HCT116 (cell line): ENCODE data around the gene ZNF236. TPM values are rescaled to one million over a fixed set of nuclear protein-coding genes. Genes with fewer than 3 reads are reported as not detected.
"Not testable (repeated sequence)": the region's sequence is repeated elsewhere in the genome, so short reads cannot be mapped to it uniquely, and the experiment has no call there.

Source experiments
- ATAC-seq: fragments of 200-7000 bp; cut with Tn5 transposase; 2 replicates; pipeline ENCODE4 v1.9.1; 2020; ENCODE audit warnings: mild to moderate bottlenecking, moderate library complexity
- BruUV-seq: library from RNA; stranded (reverse); fragments of 400-500 nt; replicated peaks from 2 replicates; lab custom pipeline; 2021; lab: Mats Ljungman, UMichigan
- CTCF ChIA-PET: fragments of 300-600 bp; sonication (Branson Sonifier 250); formaldehyde crosslinking; loops from one replicate; lab custom pipeline; 2021; ENCODE audit warnings: antibody characterized with exemption; lab: Charles Lee
- POLR2A ChIA-PET: fragments of 300-600, 350-600 bp; sonication (Branson Sonifier 250); formaldehyde crosslinking; loops from one replicate; lab custom pipeline; 2021; ENCODE audit warnings: antibody characterized with exemption; lab: Charles Lee
- RAD21 ChIA-PET, 2 experiments: fragments of 300-600 bp; sonication (Branson Sonifier 250); formaldehyde crosslinking; loops; one replicate each; lab custom pipeline; 2023; ENCODE audit warnings: low total read pairs in 2 of 2; ENCODE audit not compliant: uncharacterized antibody in 2 of 2, unreplicated experiment in 2 of 2, low non-redundant PET in 1 of 2; lab: Charles Lee
- DNase-seq: peaks from one replicate; pipeline ENCODE4 v3.0.0-alpha.2; 2010; ENCODE audit warnings: low read depth, low spot score
- H2AFZ ChIP-seq: fragments of 200-600 bp; shearing (Covaris generic), sonication (generic); 2 replicates; pipeline ENCODE4 v1.6.1; 2017; ENCODE audit warnings: low read depth, mixed run types, mixed read lengths, antibody characterized with exemption, low read length; ENCODE audit not compliant: poor library complexity, severe bottlenecking
- H3K27ac ChIP-seq: 2 replicates; pipeline ENCODE4 v1.5.1; 2012; ENCODE audit warnings: low read depth, low read length
- H3K27me3 ChIP-seq: fragments of 200-600 bp; sonication (generic); 2 replicates; pipeline ENCODE4 v1.6.1; 2016; ENCODE audit warnings: mixed run types, low read length, mixed read lengths; ENCODE audit not compliant: insufficient read depth
- H3K36me3 ChIP-seq, 2 experiments: fragments of 200-500 bp in 1 of 2; fragments of 200-600 bp in 1 of 2; sonication (Bioruptor generic) in 1 of 2; sonication (generic) in 1 of 2; 2 replicates each; pipeline versions ENCODE4 v1.5.1 to v1.6.1; 2014 to 2016; ENCODE audit warnings: low read length in 2 of 2, inconsistent platforms in 1 of 2, mixed read lengths in 1 of 2, mixed run types in 1 of 2; ENCODE audit not compliant: insufficient read depth in 2 of 2, control insufficient read depth in 1 of 2
- H3K4me1 ChIP-seq, 2 experiments: fragments of 200-600 bp in 1 of 2; sonication (generic) in 1 of 2; 2 replicates each; pipeline versions ENCODE4 v1.5.1 to v1.6.1; 2012 to 2017; ENCODE audit warnings: low read length in 2 of 2, inconsistent platforms in 1 of 2, mild to moderate bottlenecking in 1 of 2, mixed read lengths in 1 of 2, mixed run types in 1 of 2, moderate library complexity in 1 of 2; ENCODE audit not compliant: insufficient read depth in 2 of 2, control insufficient read depth in 1 of 2
- H3K4me2 ChIP-seq: fragments of 200-600 bp; sonication (generic); 2 replicates; pipeline ENCODE4 v1.6.1; 2017; ENCODE audit warnings: mixed run types, low read length, mixed read lengths
- H3K4me3 ChIP-seq, 2 experiments: fragments of 200-600 bp in 1 of 2; sonication (generic) in 1 of 2; replicated peaks in 1 of 2; 2 replicates each; pipeline ENCODE4 v1.5.1; 2011 to 2016; ENCODE audit warnings: low read length in 2 of 2, control low read depth in 1 of 2, low read depth in 1 of 2, mild to moderate bottlenecking in 1 of 2, mixed read lengths in 1 of 2, mixed run types in 1 of 2
- H3K79me2 ChIP-seq: fragments of 200-600 bp; sonication (generic); 2 replicates; pipeline ENCODE4 v1.6.1; 2017; ENCODE audit warnings: mild to moderate bottlenecking, mixed run types, low read length, moderate library complexity, mixed read lengths; ENCODE audit not compliant: insufficient read depth
- H3K9ac ChIP-seq: fragments of 200-600 bp; sonication (generic); 2 replicates; pipeline ENCODE4 v1.6.1; 2016; ENCODE audit warnings: low read length, mixed read lengths
- H3K9me2 ChIP-seq: fragments of 200-600 bp; sonication (generic), shearing (Covaris generic); 2 replicates; pipeline ENCODE4 v1.6.1; 2017; ENCODE audit warnings: mixed run types, mild to moderate bottlenecking, moderate library complexity; ENCODE audit not compliant: insufficient read depth
- H3K9me3 ChIP-seq, 2 experiments: fragments of 200-500 bp in 1 of 2; fragments of 200-600 bp in 1 of 2; sonication (Bioruptor generic) in 1 of 2; sonication (generic) in 1 of 2; 2 replicates each; pipeline ENCODE4 v1.6.1; 2014 to 2017; ENCODE audit warnings: low read length in 2 of 2, mixed read lengths in 2 of 2, inconsistent platforms in 1 of 2, low read depth in 1 of 2, mild to moderate bottlenecking in 1 of 2, mixed run types in 1 of 2, moderate library complexity in 1 of 2; ENCODE audit not compliant: control insufficient read depth in 1 of 2, insufficient read depth in 1 of 2
- H4K20me1 ChIP-seq: fragments of 200-600 bp; sonication (generic), shearing (Covaris generic); 2 replicates; pipeline ENCODE4 v1.6.1; 2017; ENCODE audit warnings: mixed run types, mild to moderate bottlenecking, moderate library complexity; ENCODE audit not compliant: insufficient read depth
- ATF3 ChIP-seq: IDR thresholded peaks from 2 replicates; pipeline ENCODE4 v1.6.1; 2012
- CBX3 ChIP-seq: IDR thresholded peaks from 2 replicates; pipeline ENCODE4 v1.6.1; 2012; ENCODE audit warnings: low read depth
- CTCF ChIP-seq, 3 experiments: fragments of 200-600 bp in 1 of 3; sonication (generic) in 1 of 3; IDR thresholded peaks in 2 of 3; conservative IDR thresholded peaks in 1 of 3; 2 replicates each; pipeline ENCODE4 v1.5.1; 2012 to 2017; ENCODE audit warnings: low read depth in 2 of 3, low read length in 2 of 3, antibody characterized with exemption in 1 of 3, borderline replicate concordance in 1 of 3, control low read depth in 1 of 3, mild to moderate bottlenecking in 1 of 3, mixed read lengths in 1 of 3, mixed run types in 1 of 3, moderate library complexity in 1 of 3; ENCODE audit not compliant: insufficient read depth in 1 of 3
- ELF1 ChIP-seq: IDR thresholded peaks from 2 replicates; pipeline ENCODE4 v1.6.1; 2012; ENCODE audit warnings: low read depth, borderline replicate concordance
- EZH2 ChIP-seq: fragments of 200-600 bp; sonication (generic); IDR thresholded peaks from 2 replicates; pipeline ENCODE4 v1.6.1; 2017; ENCODE audit warnings: antibody characterized with exemption, mixed run types
- EZH2phosphoT487 ChIP-seq: fragments of 200-600 bp; IDR thresholded peaks from 2 replicates; pipeline ENCODE4 v1.6.1; 2018; ENCODE audit warnings: antibody characterized with exemption, borderline replicate concordance
- FOSL1 ChIP-seq: IDR thresholded peaks from 2 replicates; pipeline ENCODE4 v1.6.1; 2012; ENCODE audit warnings: low read depth
- JUND ChIP-seq: IDR thresholded peaks from 2 replicates; pipeline ENCODE4 v1.6.1; 2012
- MAX ChIP-seq: IDR thresholded peaks from 2 replicates; pipeline ENCODE4 v1.6.1; 2012
- RAD21 ChIP-seq: IDR thresholded peaks from 2 replicates; pipeline ENCODE4 v1.6.1; 2012; ENCODE audit warnings: low read depth, mild to moderate bottlenecking
- SIN3A ChIP-seq: IDR thresholded peaks from 2 replicates; pipeline ENCODE4 v1.6.1; 2012; ENCODE audit warnings: low read depth
- SRF ChIP-seq: IDR thresholded peaks from 2 replicates; pipeline ENCODE4 v1.6.1; 2012; ENCODE audit warnings: low read depth
- TCF7L2 ChIP-seq: IDR thresholded peaks from 2 replicates; pipeline ENCODE4 v1.7.0; 2011; ENCODE audit warnings: borderline replicate concordance, inconsistent platforms; ENCODE audit not compliant: insufficient read depth, insufficient read length; ENCODE audit errors: extremely low read depth
- ZBTB33 ChIP-seq: IDR thresholded peaks from 2 replicates; pipeline ENCODE4 v1.6.1; 2011; ENCODE audit warnings: mild to moderate bottlenecking, low read length, moderate library complexity; ENCODE audit not compliant: insufficient replicate concordance; ENCODE audit errors: extremely low read depth
- ZFX ChIP-seq: fragments of 450-650 bp; IDR thresholded peaks from 2 replicates; pipeline ENCODE4 v1.6.1; 2017
- intact Hi-C: fragments of 100-400 bp; cut with micrococcal nuclease; formaldehyde crosslinking; loops from 2 replicates; pipeline ENCODE4 v1.10.0; 2022
- total RNA-seq: library from RNA; stranded (reverse); gene quantifications from one replicate; pipeline ENCODE4 v1.2.1, GENCODE V29; 2021; ENCODE audit not compliant: unreplicated experiment

ZNF236 gene
- total RNA-seq, 1 experiment from 2014 or later, result 15.0 TPM

- ChIA-PET CTCF (no interaction called here), POLR2A (no interaction called here), RAD21 (no interaction called here)
- TF ChIP-seq ATF3 (no peak), RAD21 (no peak), SIN3A (no peak), ZBTB33 (no peak), ZFX (no peak), JUND (no peak), EZH2phosphoT487 (no peak), EZH2 (no peak), ELF1 (no peak), MAX (no peak), TCF7L2 (no peak), SRF (no peak), CTCF (IDR thresholded peaks at IDR 0.05 in 2 of 3, conservative IDR thresholded peaks at IDR 0.05 in 1 of 3; ENCODE audit: borderline replicate concordance in 1 of 3, insufficient read depth in 1 of 3, low read depth in 2 of 3, low read length in 2 of 3) (no peak), FOSL1 (no peak), CBX3 (no peak)
- intact Hi-C loops, result no loop called here
- H3K9me3 ChIP-seq, result no peaks in the 10 kb centered on the region
- no peak overlapping the region for H3K4me3 ChIP-seq
- no peak for DNase-seq
- no peaks in the 10 kb centered on the region for H3K79me2 ChIP-seq
- H3K9ac ChIP-seq, result no peak overlapping the region
- no peaks in the 10 kb centered on the region for H3K4me1 ChIP-seq
- no peaks in the 10 kb centered on the region for H3K9me2 ChIP-seq
- H2AFZ ChIP-seq, result no peak overlapping the region
- no peak overlapping the region for H3K4me2 ChIP-seq
- no peak overlapping the region for H3K27ac ChIP-seq
- no peaks in the 10 kb centered on the region for H3K27me3 ChIP-seq
- H4K20me1 ChIP-seq, result no peaks in the 10 kb centered on the region
- no TSS peak for BruUV-seq
- no peak for ATAC-seq
- no peaks in the 10 kb centered on the region for H3K36me3 ChIP-seq
These were observed 49.7 kb upstream of the ZNF236 start for GRCh38 chr18:76772665-76773064.

- BruUV-seq, H3K4me3 ChIP-seq, H3K9me3 ChIP-seq, H4K20me1 ChIP-seq, H3K4me1 ChIP-seq, H3K79me2 ChIP-seq, intact Hi-C loops, H2AFZ ChIP-seq, H3K9me2 ChIP-seq, H3K4me2 ChIP-seq, H3K9ac ChIP-seq, H3K27ac ChIP-seq, DNase-seq, RAD21 ChIA-PET, H3K36me3 ChIP-seq, CTCF ChIA-PET, H3K27me3 ChIP-seq, ATAC-seq, POLR2A ChIA-PET: not testable (repeated sequence)
These were observed 45.3 kb upstream of the ZNF236 start for GRCh38 chr18:76777036-76777435.
